Spinal cord (tissue), 10 donors: ENCODE measurements around the gene LAMA5. TPM values are rescaled to one million over a fixed set of nuclear protein-coding genes. Genes with fewer than 3 reads are reported as not detected.

Source experiments
- DNase-seq, 6 donors: peaks; one replicate each; pipeline versions ENCODE4 v3.0.0 to v3.0.0-alpha.2; 2013 to 2015; ENCODE audit warnings: low spot score in 6 of 6, low read depth in 4 of 6
- H3K27ac ChIP-seq: one replicate; pipeline ENCODE4 v1.5.1; 2013; ENCODE audit warnings: low read depth, low read length, control low read depth
- H3K27me3 ChIP-seq: one replicate; pipeline ENCODE4 v1.6.1; 2013; ENCODE audit warnings: low read length; ENCODE audit not compliant: control insufficient read depth, insufficient read depth
- H3K36me3 ChIP-seq: one replicate; pipeline ENCODE4 v1.6.1; 2013; ENCODE audit warnings: low read length; ENCODE audit not compliant: control insufficient read depth, insufficient read depth
- H3K4me1 ChIP-seq: one replicate; pipeline ENCODE4 v1.6.1; 2013; ENCODE audit warnings: low read length; ENCODE audit not compliant: control insufficient read depth, insufficient read depth
- H3K4me3 ChIP-seq: one replicate; pipeline ENCODE4 v1.5.1; 2013; ENCODE audit warnings: low read depth, low read length, control low read depth
- H3K9me3 ChIP-seq: one replicate; pipeline ENCODE4 v1.6.1; 2013; ENCODE audit warnings: low read length; ENCODE audit not compliant: control insufficient read depth, insufficient read depth
- WGBS: methylation state at CpG from one replicate; pipeline ENCODE4 v1.1.5; 2013; ENCODE audit warnings: missing lambda C conversion rate; ENCODE audit not compliant: insufficient coverage; 5-methylcytosine and 5-hydroxymethylcytosine counted together
- polyA plus RNA-seq, 2 donors: library from polyadenylated mRNA; unstranded; fragments of 120-200 nt; gene quantifications; one replicate each; pipeline ENCODE4 v1.2.1, GENCODE V29; 2013; ENCODE audit not compliant: insufficient read length in 2 of 2
- total RNA-seq, 2 donors: library from RNA; depleted of rRNA in 1 of 2; stranded (reverse); fragments of 120-200 nt in 1 of 2; fragments of >200 nt in 1 of 2; gene quantifications; one replicate each; pipeline versions ENCODE4 v1.2.3 to v1.2.4, GENCODE V29; 2013 to 2014
- donor health status: healthy.

LAMA5 gene
- total and polyA plus RNA-seq, 4 donors, result 15.8 to 86.8 (median 64.8) TPM

GRCh38 chr20:62347151-62347404 is 20.0 kb downstream of the LAMA5 start:
- 93% methylated on average over 10 of the region's 10 CpGs for WGBS
- H3K27ac ChIP-seq, result no peak overlapping the region
- H3K36me3 ChIP-seq, result peaks cover 47% of the 10 kb centered on the region
- no peak for DNase-seq
- peaks cover 9% of the 10 kb centered on the region for H3K4me1 ChIP-seq
- no peaks in the 10 kb centered on the region for H3K27me3 ChIP-seq
- no peak overlapping the region for H3K4me3 ChIP-seq
- H3K9me3 ChIP-seq, result peaks cover 1% of the 10 kb centered on the region

DNA sequence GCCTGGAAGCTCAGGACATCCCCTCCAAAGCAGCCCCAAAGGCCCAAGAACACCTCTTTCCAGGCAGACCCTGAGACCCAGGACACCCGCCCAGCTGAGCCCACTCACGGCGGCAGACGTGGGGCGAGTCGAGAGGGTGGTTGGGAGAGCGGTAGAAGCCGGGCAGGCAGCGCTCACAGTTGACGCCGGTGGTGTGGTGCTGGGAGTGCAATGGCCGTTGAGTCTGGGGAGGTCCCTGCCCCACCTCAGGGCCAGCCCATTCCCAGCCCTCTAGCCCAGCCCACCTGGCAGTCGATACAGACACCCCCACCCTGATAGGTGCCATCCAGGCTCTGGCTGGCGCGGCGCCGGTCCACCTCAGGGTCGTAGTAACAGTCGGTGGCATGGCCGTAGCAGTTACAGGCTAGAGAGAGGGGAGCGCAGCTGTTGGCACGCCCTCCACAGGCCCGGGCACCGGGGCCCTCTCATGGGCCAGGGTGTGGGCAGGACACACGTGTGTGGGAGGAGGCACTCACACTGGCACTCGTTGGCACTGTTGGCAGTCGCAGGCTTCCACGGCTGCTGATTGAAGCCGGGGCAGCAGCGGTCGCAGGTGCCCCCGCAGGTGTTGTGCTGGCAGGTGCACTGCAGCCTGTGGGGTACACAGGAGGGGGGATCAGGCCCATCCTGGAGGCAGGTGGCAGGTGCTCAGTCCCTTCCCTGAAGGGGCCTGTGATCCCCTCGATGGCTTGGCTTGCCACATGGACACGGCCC is 20.5 kb downstream of the LAMA5 start:
- Histone ChIP-seq H3K27ac (no peak overlapping the region), H3K27me3 (no peaks in the 10 kb centered on the region), H3K9me3 (peaks cover 1% of the 10 kb centered on the region), H3K36me3 (peaks cover 42% of the 10 kb centered on the region), H3K4me1 (peaks cover 4% of the 10 kb centered on the region), H3K4me3 (no peak overlapping the region)
- DNase-seq, result no peak
- WGBS, result 95% methylated on average over 34 of the region's 34 CpGs

DNA sequence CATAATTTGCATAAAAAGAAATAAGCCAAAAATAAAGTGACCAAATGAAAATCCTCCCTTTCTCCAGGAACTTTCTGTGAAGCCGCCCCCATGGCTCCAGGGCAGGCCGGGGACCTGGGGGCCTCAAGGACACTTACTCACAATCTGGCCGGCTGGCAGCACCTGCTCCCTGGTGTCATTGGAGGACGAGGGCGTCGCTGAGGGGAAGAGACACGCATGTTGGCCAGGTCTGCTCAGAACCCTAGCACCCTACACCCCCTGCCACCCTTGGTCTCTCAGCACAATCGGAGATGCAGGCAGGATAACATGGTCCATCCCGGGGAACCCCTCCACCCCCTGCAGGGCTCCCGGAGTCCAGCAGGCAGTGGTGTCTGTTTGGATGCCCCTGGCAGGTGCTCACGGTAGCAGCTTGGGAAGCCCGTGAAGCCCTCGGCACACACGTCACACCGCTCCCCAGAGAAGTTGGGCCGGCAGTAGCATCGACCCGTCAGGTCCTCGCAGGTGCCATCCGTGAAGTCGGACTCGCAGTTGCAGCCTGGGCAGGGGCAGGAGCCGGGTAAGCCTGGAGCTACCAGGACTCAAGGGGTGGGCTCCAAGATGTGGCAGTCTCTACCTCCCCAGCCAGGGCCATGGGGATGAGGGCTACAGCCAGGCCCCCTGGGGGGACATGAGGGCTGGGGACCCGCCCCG is 21.3 kb downstream of the LAMA5 start:
- H3K27ac ChIP-seq, result no peak overlapping the region
- H3K4me1 ChIP-seq, result peaks cover 4% of the 10 kb centered on the region
- WGBS, result 94% methylated on average over 23 of the region's 25 CpGs
- DNase-seq, result no peak
- H3K4me3 ChIP-seq, result no peak overlapping the region
- H3K9me3 ChIP-seq, result peaks cover 3% of the 10 kb centered on the region
- H3K36me3 ChIP-seq, result peaks cover 35% of the 10 kb centered on the region
- H3K27me3 ChIP-seq, result no peaks in the 10 kb centered on the region

DNA sequence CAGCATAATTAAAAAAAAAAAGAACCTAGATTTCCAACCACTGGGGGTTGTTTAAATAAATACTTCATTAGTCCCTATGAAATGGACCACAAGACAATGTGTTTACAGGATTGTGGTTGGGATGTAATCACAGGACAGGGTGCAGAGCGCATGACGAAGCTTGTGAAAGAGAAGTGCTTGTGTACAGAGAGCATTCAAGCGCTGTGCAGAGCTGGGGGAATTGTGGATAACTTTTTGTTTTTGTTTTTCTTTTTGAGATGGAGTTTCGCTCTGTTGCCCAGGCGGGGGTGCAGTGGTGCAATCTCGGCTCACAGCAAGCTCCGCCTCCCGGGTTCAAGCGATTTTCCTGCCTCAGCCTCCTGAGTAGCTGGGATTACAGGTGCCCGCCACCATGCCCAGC is 22.3 kb downstream of the LAMA5 start:
- 90% methylated on average over 10 of the region's 10 CpGs for WGBS
- Histone ChIP-seq H3K27ac (no peak overlapping the region), H3K36me3 (peaks cover 31% of the 10 kb centered on the region), H3K4me1 (peaks cover 4% of the 10 kb centered on the region), H3K9me3 (peaks cover 3% of the 10 kb centered on the region), H3K4me3 (no peak overlapping the region), H3K27me3 (no peaks in the 10 kb centered on the region)
- DNase-seq, result no peak

GRCh38 chr20:62344092-62344491 is 23.0 kb downstream of the LAMA5 start:
- H3K9me3 ChIP-seq, result peaks cover 3% of the 10 kb centered on the region
- H3K36me3 ChIP-seq, result peaks cover 29% of the 10 kb centered on the region
- H3K27me3 ChIP-seq, result no peaks in the 10 kb centered on the region
- peaks cover 4% of the 10 kb centered on the region for H3K4me1 ChIP-seq
- H3K27ac ChIP-seq, result no peak overlapping the region
- DNase-seq, result no peak
- H3K4me3 ChIP-seq, result no peak overlapping the region
- 100% methylated on average over 1 of the region's 5 CpGs for WGBS

GRCh38 chr20:62342910-62343309 is 24.2 kb downstream of the LAMA5 start:
- H3K4me3 ChIP-seq, result no peak overlapping the region
- 72% methylated on average over 8 of the region's 10 CpGs for WGBS
- peaks cover 38% of the 10 kb centered on the region for H3K36me3 ChIP-seq
- no peak overlapping the region for H3K27ac ChIP-seq
- DNase-seq, result no peak
- no peaks in the 10 kb centered on the region for H3K27me3 ChIP-seq
- peaks cover 4% of the 10 kb centered on the region for H3K4me1 ChIP-seq
- peaks cover 2% of the 10 kb centered on the region for H3K9me3 ChIP-seq

GRCh38 chr20:62339647-62340062 is 27.5 kb downstream of the LAMA5 start:
- H3K9me3 ChIP-seq, result peaks cover 2% of the 10 kb centered on the region
- DNase-seq, result no peak
- WGBS, result 92% methylated on average over 13 of the region's 14 CpGs
- no peak overlapping the region for H3K27ac ChIP-seq
- H3K27me3 ChIP-seq, result no peaks in the 10 kb centered on the region
- no peaks in the 10 kb centered on the region for H3K4me1 ChIP-seq
- peaks cover 48% of the 10 kb centered on the region for H3K36me3 ChIP-seq
- H3K4me3 ChIP-seq, result no peak overlapping the region

- 92% methylated on average over 16 of the region's 16 CpGs for WGBS
Measured at GRCh38 chr20:62338294-62338620, 28.9 kb downstream of the LAMA5 start.

GRCh38 chr20:62337558-62338293 is 29.4 kb downstream of the LAMA5 start:
- Histone ChIP-seq H3K4me1 (no peaks in the 10 kb centered on the region), H3K4me3 (no peak overlapping the region), H3K27me3 (no peaks in the 10 kb centered on the region), H3K9me3 (peaks cover 2% of the 10 kb centered on the region), H3K36me3 (peaks cover 68% of the 10 kb centered on the region), H3K27ac (no peak overlapping the region)
- DNase-seq, result no peak
- WGBS, result 87% methylated on average over 34 of the region's 34 CpGs

More at GRCh38 chr20:62338294-62338620, 28.9 kb downstream of the LAMA5 start:
- no peak for DNase-seq
- no peaks in the 10 kb centered on the region for H3K4me1 ChIP-seq
- H3K4me3 ChIP-seq, result no peak overlapping the region
- no peak overlapping the region for H3K27ac ChIP-seq
- peaks cover 2% of the 10 kb centered on the region for H3K9me3 ChIP-seq
- peaks cover 62% of the 10 kb centered on the region for H3K36me3 ChIP-seq
- H3K27me3 ChIP-seq, result no peaks in the 10 kb centered on the region
